Liver (tissue), 9 donors: ENCODE measurements around the gene HS3ST6. TPM values are rescaled to one million over a fixed set of nuclear protein-coding genes. Genes with fewer than 3 reads are reported as not detected.

Experiments
- DNase-seq: peaks from one replicate; pipeline ENCODE4 v3.0.0-alpha.2; 2017; ENCODE audit warnings: low spot score
- H3K27ac ChIP-seq, 2 donors: one replicate each; pipeline ENCODE4 v1.7.0; 2013; ENCODE audit warnings: inconsistent platforms in 2 of 2, low read length in 2 of 2, control low read depth in 1 of 2, low read depth in 1 of 2, mild to moderate bottlenecking in 1 of 2
- H3K27me3 ChIP-seq, 4 donors: one replicate each; pipeline versions ENCODE4 v1.6.1 to v1.7.0; 2013; ENCODE audit warnings: low read length in 3 of 4, inconsistent platforms in 1 of 4, mild to moderate bottlenecking in 1 of 4, moderate library complexity in 1 of 4; ENCODE audit not compliant: control insufficient read depth in 4 of 4, insufficient read depth in 4 of 4
- H3K36me3 ChIP-seq, 4 donors: one replicate each; pipeline versions ENCODE4 v1.6.1 to v1.7.0; 2013; ENCODE audit warnings: low read length in 3 of 4, mild to moderate bottlenecking in 3 of 4, low read depth in 1 of 4, moderate library complexity in 1 of 4; ENCODE audit not compliant: control insufficient read depth in 4 of 4, insufficient read depth in 3 of 4
- H3K4me1 ChIP-seq, 4 donors: one replicate each; pipeline versions ENCODE4 v1.6.1 to v1.7.0; 2013; ENCODE audit warnings: low read length in 3 of 4, mild to moderate bottlenecking in 3 of 4, moderate library complexity in 1 of 4; ENCODE audit not compliant: control insufficient read depth in 4 of 4, insufficient read depth in 4 of 4
- H3K4me3 ChIP-seq, 3 donors: one replicate each; pipeline versions ENCODE4 v1.6.1 to v1.7.0; 2013; ENCODE audit warnings: low read length in 3 of 3, control low read depth in 1 of 3, low read depth in 1 of 3, mild to moderate bottlenecking in 1 of 3
- H3K9ac ChIP-seq, 2 donors: one replicate each; pipeline ENCODE4 v1.7.0; 2013; ENCODE audit warnings: low read length in 2 of 2, mild to moderate bottlenecking in 2 of 2, moderate library complexity in 2 of 2, control low read depth in 1 of 2, low read depth in 1 of 2
- H3K9me3 ChIP-seq, 4 donors: one replicate each; pipeline versions ENCODE4 v1.6.1 to v1.7.0; 2013; ENCODE audit warnings: low read length in 3 of 4; ENCODE audit not compliant: control insufficient read depth in 4 of 4
- EGR1 ChIP-seq, 2 donors: IDR thresholded peaks; 2 replicates each; pipeline ENCODE4 v1.6.1; 2016 to 2018; ENCODE audit warnings: antibody characterized with exemption in 2 of 2, low read depth in 2 of 2
- FOXA1 ChIP-seq: IDR thresholded peaks from 2 replicates; pipeline ENCODE4 v1.6.1; 2016; ENCODE audit warnings: antibody characterized with exemption
- FOXA2 ChIP-seq: IDR thresholded peaks from 2 replicates; pipeline ENCODE4 v1.6.1; 2016; ENCODE audit warnings: antibody characterized with exemption
- GABPA ChIP-seq, 2 donors: IDR thresholded peaks in 1 of 2; conservative IDR thresholded peaks in 1 of 2; 2 replicates each; pipeline ENCODE4 v1.6.1; 2016; ENCODE audit warnings: antibody characterized with exemption in 2 of 2, mild to moderate bottlenecking in 1 of 2, moderate library complexity in 1 of 2
- HNF4A ChIP-seq, 2 donors: conservative IDR thresholded peaks; 2 replicates each; pipeline ENCODE4 v1.6.1; 2016; ENCODE audit warnings: antibody characterized with exemption in 2 of 2, mild to moderate bottlenecking in 2 of 2
- HNF4G ChIP-seq: IDR thresholded peaks from 2 replicates; pipeline ENCODE4 v1.6.1; 2016; ENCODE audit warnings: antibody characterized with exemption
- JUND ChIP-seq, 2 donors: IDR thresholded peaks; 2 replicates each; pipeline ENCODE4 v1.6.1; 2016; ENCODE audit warnings: antibody characterized with exemption in 2 of 2
- MAX ChIP-seq: IDR thresholded peaks from 2 replicates; pipeline ENCODE4 v1.6.1; 2016; ENCODE audit warnings: antibody characterized with exemption
- NR2F2 ChIP-seq: IDR thresholded peaks from 2 replicates; pipeline ENCODE4 v1.6.1; 2016; ENCODE audit warnings: antibody characterized with exemption
- RAD21 ChIP-seq, 2 donors: IDR thresholded peaks; 2 replicates each; pipeline ENCODE4 v1.6.1; 2016; ENCODE audit warnings: antibody characterized with exemption in 2 of 2, mild to moderate bottlenecking in 2 of 2
- RXRA ChIP-seq, 2 donors: IDR thresholded peaks; 2 replicates each; pipeline ENCODE4 v1.6.1; 2017 to 2018; ENCODE audit warnings: antibody characterized with exemption in 2 of 2, mild to moderate bottlenecking in 1 of 2
- SP1 ChIP-seq: IDR thresholded peaks from 2 replicates; pipeline ENCODE4 v1.6.1; 2018; ENCODE audit warnings: antibody characterized with exemption, mild to moderate bottlenecking
- TAF1 ChIP-seq: conservative IDR thresholded peaks from 2 replicates; pipeline ENCODE4 v1.6.1; 2016; ENCODE audit warnings: antibody characterized with exemption, mild to moderate bottlenecking
- YY1 ChIP-seq: IDR thresholded peaks from 2 replicates; pipeline ENCODE4 v1.6.1; 2016; ENCODE audit warnings: antibody characterized with exemption, mild to moderate bottlenecking
- ZBTB33 ChIP-seq: IDR thresholded peaks from 2 replicates; pipeline ENCODE4 v1.6.1; 2016; ENCODE audit warnings: antibody characterized with exemption
- WGBS: extraction: QIAGEN DNeasy Blood & Tissue Kit; methylation state at CpG from one replicate; pipeline ENCODE4 v1.1.7; 2013; 5-methylcytosine and 5-hydroxymethylcytosine counted together
- polyA plus RNA-seq, 2 donors: library from polyadenylated mRNA; stranded (reverse) in 1 of 2; unstranded in 1 of 2; fragments of 200-250 nt in 1 of 2; fragments of >200 nt in 1 of 2; fragmentation: Nextera tagmentation in 1 of 2; extraction: Ambion mirVana in 1 of 2; gene quantifications; one replicate each; pipeline versions ENCODE4 v1.2.1 to v1.2.3, GENCODE V29; 2013 to 2015
- total RNA-seq, 2 donors: library from RNA; depleted of rRNA; stranded (reverse); fragments of >200 nt; gene quantifications; one replicate each; pipeline ENCODE4 v1.2.3, GENCODE V29; 2014
- TF ChIP-seq, protein P1 (sequence below): IDR thresholded peaks from 2 replicates; pipeline ENCODE4 v1.6.1; 2016; ENCODE audit warnings: antibody characterized with exemption
- TF ChIP-seq, protein P2 (sequence below): IDR thresholded peaks from 2 replicates; pipeline ENCODE4 v1.6.1; 2016; ENCODE audit warnings: antibody characterized with exemption, mild to moderate bottlenecking
- TF ChIP-seq, protein P3 (sequence below): fragments of 150-350 bp; IDR thresholded peaks from 2 replicates; pipeline ENCODE4 v1.5.1; 2017; ENCODE audit warnings: improper control_type of control experiment, low read depth, low read length; ENCODE audit not compliant: missing input control
- donor health status: healthy.
- donor health status: healthy.
- donor health status: healthy.
- donor health status: healthy.
- donor health status: healthy.

Gene HS3ST6
- total and polyA plus RNA-seq, 4 donors: not detected

DNA sequence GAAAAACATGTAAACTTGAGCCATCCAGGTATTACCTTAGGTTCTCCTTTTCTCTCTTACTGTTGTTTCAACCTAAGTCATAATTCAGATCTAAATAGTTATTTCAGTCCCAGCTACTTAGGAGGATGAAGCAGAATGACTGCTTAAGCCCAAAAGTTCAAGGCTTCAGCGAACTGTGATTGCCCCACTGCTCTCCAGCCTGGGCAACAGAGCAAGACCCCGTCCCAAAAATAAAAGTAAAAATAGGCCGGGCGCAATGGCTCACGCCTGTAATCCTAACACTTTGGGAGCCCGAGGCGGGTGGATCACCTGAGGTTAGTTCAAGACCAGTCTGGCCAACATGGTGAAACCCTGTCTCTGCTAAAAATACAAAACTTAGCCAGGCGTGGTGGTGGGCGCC is 55.8 kb downstream of the HS3ST6 start:
- Histone ChIP-seq H3K9me3 (no peaks in the 10 kb centered on the region), H3K36me3 (no peaks in the 10 kb centered on the region), H3K27me3 (no peaks in the 10 kb centered on the region), H3K27ac (no peak overlapping the region), H3K9ac (no peak overlapping the region), H3K4me1 (peaks cover 0 to 3% (median 1%) of the 10 kb centered on the region in 4 donors), H3K4me3 (no peak overlapping the region)
- TF ChIP-seq FOXA2 (no peak), HNF4G (no peak), RXRA (IDR thresholded peaks at IDR 0.05) (no peak), MAX (no peak)
- 90% methylated on average over 9 of the region's 9 CpGs for WGBS
- DNase-seq: no peak

GRCh38 chr16:1861730-1862129 is 56.5 kb downstream of the HS3ST6 start:
- H3K9me3 ChIP-seq: no peaks in the 10 kb centered on the region
- TF ChIP-seq HNF4G (no peak), GABPA (IDR thresholded peaks at IDR 0.05 in 1 of 2, conservative IDR thresholded peaks at IDR 0.05 in 1 of 2) (no peak), NR2F2 (no peak), RAD21 (IDR thresholded peaks at IDR 0.05) (no peak), FOXA1 (no peak), MAX (no peak), EGR1 (IDR thresholded peaks at IDR 0.05; ENCODE audit: low read depth in 2 of 2) (no peak), TAF1 (no peak), FOXA2 (no peak), YY1 (no peak), SP1 (no peak), ZBTB33 (no peak), HNF4A (conservative IDR thresholded peaks at IDR 0.05) (no peak), RXRA (IDR thresholded peaks at IDR 0.05) (no peak), JUND (IDR thresholded peaks at IDR 0.05) (no peak)
- TF ChIP-seq, protein P1, sequence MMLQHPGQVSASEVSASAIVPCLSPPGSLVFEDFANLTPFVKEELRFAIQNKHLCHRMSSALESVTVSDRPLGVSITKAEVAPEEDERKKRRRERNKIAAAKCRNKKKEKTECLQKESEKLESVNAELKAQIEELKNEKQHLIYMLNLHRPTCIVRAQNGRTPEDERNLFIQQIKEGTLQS: no peak
- TF ChIP-seq, protein P2, sequence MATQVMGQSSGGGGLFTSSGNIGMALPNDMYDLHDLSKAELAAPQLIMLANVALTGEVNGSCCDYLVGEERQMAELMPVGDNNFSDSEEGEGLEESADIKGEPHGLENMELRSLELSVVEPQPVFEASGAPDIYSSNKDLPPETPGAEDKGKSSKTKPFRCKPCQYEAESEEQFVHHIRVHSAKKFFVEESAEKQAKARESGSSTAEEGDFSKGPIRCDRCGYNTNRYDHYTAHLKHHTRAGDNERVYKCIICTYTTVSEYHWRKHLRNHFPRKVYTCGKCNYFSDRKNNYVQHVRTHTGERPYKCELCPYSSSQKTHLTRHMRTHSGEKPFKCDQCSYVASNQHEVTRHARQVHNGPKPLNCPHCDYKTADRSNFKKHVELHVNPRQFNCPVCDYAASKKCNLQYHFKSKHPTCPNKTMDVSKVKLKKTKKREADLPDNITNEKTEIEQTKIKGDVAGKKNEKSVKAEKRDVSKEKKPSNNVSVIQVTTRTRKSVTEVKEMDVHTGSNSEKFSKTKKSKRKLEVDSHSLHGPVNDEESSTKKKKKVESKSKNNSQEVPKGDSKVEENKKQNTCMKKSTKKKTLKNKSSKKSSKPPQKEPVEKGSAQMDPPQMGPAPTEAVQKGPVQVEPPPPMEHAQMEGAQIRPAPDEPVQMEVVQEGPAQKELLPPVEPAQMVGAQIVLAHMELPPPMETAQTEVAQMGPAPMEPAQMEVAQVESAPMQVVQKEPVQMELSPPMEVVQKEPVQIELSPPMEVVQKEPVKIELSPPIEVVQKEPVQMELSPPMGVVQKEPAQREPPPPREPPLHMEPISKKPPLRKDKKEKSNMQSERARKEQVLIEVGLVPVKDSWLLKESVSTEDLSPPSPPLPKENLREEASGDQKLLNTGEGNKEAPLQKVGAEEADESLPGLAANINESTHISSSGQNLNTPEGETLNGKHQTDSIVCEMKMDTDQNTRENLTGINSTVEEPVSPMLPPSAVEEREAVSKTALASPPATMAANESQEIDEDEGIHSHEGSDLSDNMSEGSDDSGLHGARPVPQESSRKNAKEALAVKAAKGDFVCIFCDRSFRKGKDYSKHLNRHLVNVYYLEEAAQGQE: no peak
- TF ChIP-seq, protein P3, sequence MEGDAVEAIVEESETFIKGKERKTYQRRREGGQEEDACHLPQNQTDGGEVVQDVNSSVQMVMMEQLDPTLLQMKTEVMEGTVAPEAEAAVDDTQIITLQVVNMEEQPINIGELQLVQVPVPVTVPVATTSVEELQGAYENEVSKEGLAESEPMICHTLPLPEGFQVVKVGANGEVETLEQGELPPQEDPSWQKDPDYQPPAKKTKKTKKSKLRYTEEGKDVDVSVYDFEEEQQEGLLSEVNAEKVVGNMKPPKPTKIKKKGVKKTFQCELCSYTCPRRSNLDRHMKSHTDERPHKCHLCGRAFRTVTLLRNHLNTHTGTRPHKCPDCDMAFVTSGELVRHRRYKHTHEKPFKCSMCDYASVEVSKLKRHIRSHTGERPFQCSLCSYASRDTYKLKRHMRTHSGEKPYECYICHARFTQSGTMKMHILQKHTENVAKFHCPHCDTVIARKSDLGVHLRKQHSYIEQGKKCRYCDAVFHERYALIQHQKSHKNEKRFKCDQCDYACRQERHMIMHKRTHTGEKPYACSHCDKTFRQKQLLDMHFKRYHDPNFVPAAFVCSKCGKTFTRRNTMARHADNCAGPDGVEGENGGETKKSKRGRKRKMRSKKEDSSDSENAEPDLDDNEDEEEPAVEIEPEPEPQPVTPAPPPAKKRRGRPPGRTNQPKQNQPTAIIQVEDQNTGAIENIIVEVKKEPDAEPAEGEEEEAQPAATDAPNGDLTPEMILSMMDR: no peak
- H3K36me3 ChIP-seq: no peaks in the 10 kb centered on the region
- H3K4me1 ChIP-seq: peaks cover 0 to 3% (median 1%) of the 10 kb centered on the region in 4 donors
- H3K27me3 ChIP-seq: no peaks in the 10 kb centered on the region
- no peak overlapping the region for H3K9ac ChIP-seq
- H3K4me3 ChIP-seq: no peak overlapping the region
- H3K27ac ChIP-seq: no peak overlapping the region
- DNase-seq: no peak
- WGBS: 85% methylated on average over 5 of the region's 5 CpGs
